Stimulated activated naive CD8-positive, alpha-beta T cell treated with anti-CD3 and anti-CD28 coated beads, Interleukin-15, Interleukin-2, amounts not matched to agents 100 ng/mL and 50 ng/mL, for 24 hours (primary cell): ENCODE results near the gene PPIF.
A peak's percentile ranks its signal among the peaks of the same experiment; 100 is the strongest.

ENCODE experiments used
- H3K27ac Mint-ChIP-seq: one replicate; pipeline ENCODE4 v1.8.0; 2021; ENCODE audit warnings: mild to moderate bottlenecking, mixed read lengths
- H3K27me3 Mint-ChIP-seq: one replicate; pipeline ENCODE4 v1.8.0; 2021; ENCODE audit warnings: mixed read lengths
- H3K36me3 Mint-ChIP-seq: one replicate; pipeline ENCODE4 v1.8.0; 2021; ENCODE audit warnings: low read depth, mixed read lengths
- H3K4me1 Mint-ChIP-seq: one replicate; pipeline ENCODE4 v1.8.0; 2021; ENCODE audit warnings: low read depth, mixed read lengths
- H3K4me3 Mint-ChIP-seq: one replicate; pipeline ENCODE4 v1.8.0; 2021; ENCODE audit warnings: mild to moderate bottlenecking, mixed read lengths
- H3K9me3 Mint-ChIP-seq: one replicate; pipeline ENCODE4 v1.8.0; 2021; ENCODE audit warnings: mixed read lengths

The PPIF gene

DNA sequence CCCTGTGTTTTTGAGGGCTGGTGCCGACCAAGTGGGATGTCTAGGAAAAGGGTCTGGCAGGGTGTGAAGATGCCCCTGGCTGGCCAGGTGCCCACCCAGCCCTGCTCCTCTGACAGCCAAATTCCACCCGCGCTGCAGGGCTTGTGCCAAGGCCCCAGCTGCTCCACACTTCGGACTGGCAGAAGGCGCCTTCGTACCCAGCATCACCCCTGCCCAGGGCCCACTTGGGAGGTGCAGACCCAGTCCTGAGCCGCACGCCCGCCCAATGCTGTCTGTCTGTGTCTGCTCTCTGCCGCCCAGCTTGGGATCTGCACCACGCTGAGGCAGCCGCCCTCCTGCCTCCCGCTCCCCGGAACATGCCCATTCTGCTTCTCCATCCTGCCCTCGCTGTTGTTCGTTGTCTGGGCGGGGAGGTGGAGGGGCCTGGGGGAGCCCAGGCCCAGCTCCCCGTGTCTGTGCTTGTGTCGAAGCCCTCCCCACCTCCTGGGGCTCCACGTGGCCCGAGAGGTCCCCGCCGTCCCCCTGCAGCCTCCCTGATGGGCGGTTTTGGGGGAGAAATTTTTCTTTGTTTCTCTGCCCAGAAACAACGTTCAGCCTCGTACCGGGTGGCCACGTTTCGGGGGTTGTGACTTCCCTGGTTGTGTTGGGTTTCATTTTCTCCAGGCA lies 36.9 kb upstream of the PPIF start:
- peaks cover 38% of the 10 kb centered on the region for H3K36me3 Mint-ChIP-seq
- no peaks in the 10 kb centered on the region for H3K4me1 Mint-ChIP-seq
- H3K4me3 Mint-ChIP-seq, result no peak overlapping the region
- no peak overlapping the region for H3K27ac Mint-ChIP-seq
- no peaks in the 10 kb centered on the region for H3K9me3 Mint-ChIP-seq
- H3K27me3 Mint-ChIP-seq, result no peaks in the 10 kb centered on the region

DNA sequence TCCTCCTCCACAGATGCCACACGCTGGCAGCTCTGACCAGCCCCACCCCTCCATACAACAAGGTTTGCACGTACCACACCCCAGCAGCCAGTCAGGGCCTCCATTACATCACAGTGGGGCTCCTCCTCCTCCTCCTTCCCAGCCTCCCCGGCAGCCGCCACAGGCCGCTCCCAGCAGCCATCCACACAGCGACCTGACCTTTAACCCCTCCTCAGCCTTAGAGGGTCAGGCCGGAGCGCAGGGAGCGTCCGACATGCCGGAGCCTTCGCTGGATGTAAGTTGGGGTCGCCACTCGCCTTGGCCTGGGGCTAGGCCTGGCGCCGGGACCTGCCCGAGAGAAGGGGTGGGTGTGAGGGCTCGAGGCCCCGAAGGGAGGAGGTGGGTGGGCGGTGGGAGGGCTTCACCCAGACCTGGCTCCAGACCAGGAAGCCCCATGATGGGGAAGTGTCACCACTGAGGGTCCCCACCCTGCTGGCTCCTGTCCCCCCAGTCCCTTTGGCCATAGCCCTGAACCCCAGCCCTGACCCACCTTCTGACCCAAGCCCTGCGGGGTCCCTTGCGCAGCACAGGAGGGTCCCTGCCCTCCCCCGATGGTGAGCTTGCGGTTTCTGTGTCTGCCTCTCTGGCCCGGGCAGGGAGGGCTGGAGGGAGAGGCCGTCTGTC lies 36.2 kb upstream of the PPIF start:
- H3K4me1 Mint-ChIP-seq, result peaks cover 5% of the 10 kb centered on the region
- no peak overlapping the region for H3K27ac Mint-ChIP-seq
- no peak overlapping the region for H3K4me3 Mint-ChIP-seq

DNA sequence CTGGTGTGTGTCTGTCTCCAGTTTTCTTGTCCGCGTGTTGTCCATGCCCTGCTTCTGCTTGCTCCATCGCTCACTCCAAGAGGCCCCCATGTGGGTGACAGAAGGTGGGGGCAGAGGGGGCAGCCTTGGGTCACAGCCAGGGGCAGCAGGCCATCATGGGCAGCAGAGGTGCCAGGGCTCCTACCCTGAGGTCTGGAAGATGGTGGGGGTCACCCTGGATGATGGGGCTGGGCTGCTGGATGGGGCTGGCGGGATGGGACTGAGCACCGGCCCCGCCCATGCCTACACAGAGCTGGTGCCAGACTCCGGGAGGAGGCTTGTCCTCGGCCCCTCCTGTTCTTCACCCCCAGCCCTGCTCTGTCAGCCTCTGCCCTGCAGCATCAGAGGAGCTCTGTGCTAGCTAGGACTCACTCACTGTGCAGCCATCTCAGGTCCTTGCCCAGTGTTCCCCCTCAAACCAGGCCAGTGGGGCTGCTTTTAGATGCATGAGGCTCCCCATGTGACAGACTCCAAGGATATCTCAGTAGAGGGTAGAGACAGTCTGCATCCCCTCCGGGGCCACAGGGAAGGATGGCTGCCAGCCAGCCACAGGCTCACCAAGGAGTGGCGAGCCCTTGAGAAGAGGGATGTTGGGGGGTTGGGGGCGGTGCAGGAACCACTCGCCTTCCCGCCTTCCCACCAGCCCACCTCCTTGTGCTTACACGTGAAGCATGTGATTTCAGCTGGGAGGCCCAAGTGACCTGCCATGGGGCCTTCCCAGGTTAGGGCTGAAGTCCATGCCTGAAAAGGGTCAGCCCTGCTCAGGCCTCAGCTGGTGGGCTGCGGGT lies 35.5 kb upstream of the PPIF start:
- Mint-ChIP-seq H3K27me3 (no peaks in the 10 kb centered on the region), H3K9me3 (no peaks in the 10 kb centered on the region), H3K4me3 (no peak overlapping the region), H3K36me3 (peaks cover 40% of the 10 kb centered on the region), H3K4me1 (peaks cover 13% of the 10 kb centered on the region), H3K27ac (no peak overlapping the region)

More for the DNA sequence above, 36.2 kb upstream of the PPIF start:
- H3K27me3 Mint-ChIP-seq, result no peaks in the 10 kb centered on the region
- H3K9me3 Mint-ChIP-seq, result no peaks in the 10 kb centered on the region
- H3K36me3 Mint-ChIP-seq, result peaks cover 40% of the 10 kb centered on the region

DNA sequence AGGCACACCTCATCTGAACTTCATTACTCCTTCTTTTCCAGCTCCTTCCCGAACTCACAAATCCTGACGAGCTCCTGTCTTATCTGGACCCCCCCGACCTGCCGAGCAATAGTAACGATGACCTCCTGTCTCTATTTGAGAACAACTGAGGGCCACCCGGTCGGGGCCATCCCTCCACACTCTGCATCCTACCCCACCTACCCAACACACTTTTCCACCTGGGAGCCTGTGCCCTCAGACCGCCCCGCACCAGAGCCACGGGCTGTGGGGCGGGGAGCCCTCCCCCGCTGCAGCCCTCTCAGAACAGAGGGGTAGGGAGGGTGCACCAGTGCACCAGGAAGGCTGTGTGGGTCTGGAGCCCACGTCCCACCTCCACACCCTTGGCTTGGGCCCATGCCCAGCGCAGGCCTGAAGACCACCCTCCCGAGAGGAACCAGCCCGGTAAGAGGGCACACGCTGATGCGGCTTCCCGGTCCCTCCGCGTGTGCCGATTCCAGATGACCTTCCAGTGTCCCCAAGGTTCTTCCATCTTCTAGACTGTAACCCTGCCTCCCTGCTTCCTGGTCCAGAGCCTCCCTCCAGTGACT lies 34.6 kb upstream of the PPIF start:
- H3K4me1 Mint-ChIP-seq, result peaks cover 22% of the 10 kb centered on the region
- peak overlapping the region; percentile 34 for H3K27ac Mint-ChIP-seq
- no peak overlapping the region for H3K4me3 Mint-ChIP-seq
- peaks cover 37% of the 10 kb centered on the region for H3K36me3 Mint-ChIP-seq
- H3K9me3 Mint-ChIP-seq, result no peaks in the 10 kb centered on the region
- H3K27me3 Mint-ChIP-seq, result no peaks in the 10 kb centered on the region

DNA sequence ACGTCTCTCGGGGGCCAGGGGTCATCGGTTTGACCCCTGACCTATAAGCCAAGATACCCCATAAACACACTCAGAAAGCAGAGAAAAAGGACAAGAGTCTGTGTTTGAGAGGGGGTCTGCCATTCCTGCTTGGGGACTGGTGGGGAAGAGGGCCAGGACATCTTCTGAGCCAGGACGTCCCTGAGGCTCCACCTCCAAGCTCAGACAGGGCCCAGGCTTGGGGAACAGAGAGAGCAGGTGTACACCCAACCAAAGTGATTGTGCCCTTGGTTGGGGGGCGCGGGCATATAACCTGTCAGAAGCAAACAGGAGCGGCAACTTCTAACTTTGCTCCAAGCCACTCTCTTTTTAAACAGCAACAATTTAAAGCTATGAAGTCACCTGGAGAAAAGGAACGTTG lies 33.9 kb upstream of the PPIF start:
- H3K36me3 Mint-ChIP-seq, result peaks cover 32% of the 10 kb centered on the region
- H3K4me3 Mint-ChIP-seq, result no peak overlapping the region
- no peaks in the 10 kb centered on the region for H3K9me3 Mint-ChIP-seq
- no peak overlapping the region for H3K27ac Mint-ChIP-seq
- H3K4me1 Mint-ChIP-seq, result peaks cover 28% of the 10 kb centered on the region
- no peaks in the 10 kb centered on the region for H3K27me3 Mint-ChIP-seq

DNA sequence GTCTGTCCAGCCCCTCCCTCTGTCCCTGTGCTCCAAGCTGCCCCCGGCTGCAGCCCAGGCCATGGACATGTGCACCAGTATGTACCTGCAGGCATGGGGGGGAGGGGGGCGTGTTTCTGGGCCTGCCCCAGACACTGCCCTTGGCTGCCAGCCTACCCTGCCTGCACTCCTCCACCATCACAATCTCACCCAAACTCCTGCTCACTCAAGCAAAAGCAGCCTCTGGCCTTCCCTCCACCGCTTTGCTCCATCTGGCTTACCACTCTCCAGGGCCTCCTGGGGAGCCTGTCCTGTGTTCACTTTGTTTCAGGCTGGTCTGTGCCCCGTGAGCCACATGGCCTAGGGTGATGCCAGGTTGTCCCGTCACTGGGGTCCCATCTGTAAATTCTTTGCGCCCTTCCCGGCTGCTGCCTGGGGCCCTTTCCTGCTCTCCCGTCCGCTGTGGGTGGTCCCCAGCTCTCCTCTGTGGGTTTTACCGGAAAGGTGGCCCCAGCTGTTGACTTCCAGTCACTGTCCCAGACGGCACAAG lies 33.3 kb upstream of the PPIF start:
- no peak overlapping the region for H3K4me3 Mint-ChIP-seq
- H3K27ac Mint-ChIP-seq, result no peak overlapping the region
- no peaks in the 10 kb centered on the region for H3K9me3 Mint-ChIP-seq
- no peaks in the 10 kb centered on the region for H3K27me3 Mint-ChIP-seq
- H3K4me1 Mint-ChIP-seq, result peaks cover 34% of the 10 kb centered on the region
- peaks cover 26% of the 10 kb centered on the region for H3K36me3 Mint-ChIP-seq

DNA sequence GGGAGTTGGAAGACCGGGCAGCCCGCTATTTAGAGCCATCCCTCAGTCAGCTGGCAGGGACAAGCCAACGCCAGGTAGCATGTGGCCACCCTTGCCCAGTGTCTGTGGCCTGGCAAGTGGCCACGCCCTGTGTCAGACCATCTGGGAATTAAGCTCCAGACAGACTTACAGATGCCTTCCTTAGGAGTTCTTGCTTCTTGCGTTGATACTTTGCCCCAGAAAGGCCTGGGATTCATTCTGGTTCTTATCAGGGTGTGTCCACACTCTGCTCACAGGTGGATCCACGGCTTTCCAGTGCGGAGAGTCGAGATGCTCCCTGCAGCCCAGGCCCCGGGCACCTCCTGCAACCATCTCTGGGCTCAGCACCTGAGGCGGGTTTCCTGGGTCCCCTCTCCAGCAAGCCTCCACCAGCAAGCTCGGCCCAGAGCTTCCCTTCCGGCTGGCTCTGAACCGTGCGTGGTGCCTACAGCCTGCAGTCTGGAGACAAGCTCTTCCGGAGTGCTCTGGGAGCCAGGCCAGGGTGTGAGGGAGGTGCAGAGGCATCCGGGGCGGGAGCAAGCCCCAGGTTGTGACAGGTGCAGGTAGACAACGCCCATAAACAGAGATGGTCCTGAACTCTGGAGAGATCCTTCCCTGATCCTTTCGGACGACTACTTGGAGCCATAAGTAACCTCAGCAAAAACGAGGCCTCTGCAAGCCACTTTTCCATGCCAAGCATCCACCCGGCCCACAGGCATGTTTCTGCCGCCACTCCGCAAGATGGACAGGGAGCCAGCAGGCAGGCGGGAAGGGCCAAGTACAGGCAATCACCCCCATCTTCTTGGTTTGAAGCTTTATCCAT lies 32.3 kb upstream of the PPIF start:
- H3K36me3 Mint-ChIP-seq, result peaks cover 21% of the 10 kb centered on the region
- no peaks in the 10 kb centered on the region for H3K27me3 Mint-ChIP-seq
- no peak overlapping the region for H3K27ac Mint-ChIP-seq
- H3K4me3 Mint-ChIP-seq, result no peak overlapping the region
- H3K4me1 Mint-ChIP-seq, result peaks cover 44% of the 10 kb centered on the region
- H3K9me3 Mint-ChIP-seq, result peaks cover 4% of the 10 kb centered on the region

DNA sequence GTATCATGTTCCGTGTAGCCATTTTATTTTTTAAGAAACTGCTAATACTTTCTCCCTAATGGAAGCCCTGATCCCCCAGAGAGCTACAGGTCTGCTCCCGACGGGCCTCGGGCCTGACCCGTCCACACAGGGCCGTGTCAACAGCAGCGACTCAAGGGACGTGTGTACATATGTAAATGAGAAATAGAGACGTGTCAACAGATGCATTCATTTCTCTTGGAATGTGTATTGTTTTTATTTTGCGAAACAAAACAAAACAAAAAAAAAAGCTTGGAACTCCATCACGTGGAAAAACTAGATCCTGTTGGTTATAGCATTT lies 31.7 kb upstream of the PPIF start:
- peaks cover 50% of the 10 kb centered on the region for H3K4me1 Mint-ChIP-seq
- H3K9me3 Mint-ChIP-seq, result peaks cover 4% of the 10 kb centered on the region
- no peak overlapping the region for H3K27ac Mint-ChIP-seq
- no peaks in the 10 kb centered on the region for H3K27me3 Mint-ChIP-seq
- no peak overlapping the region for H3K4me3 Mint-ChIP-seq
- H3K36me3 Mint-ChIP-seq, result peaks cover 19% of the 10 kb centered on the region

DNA sequence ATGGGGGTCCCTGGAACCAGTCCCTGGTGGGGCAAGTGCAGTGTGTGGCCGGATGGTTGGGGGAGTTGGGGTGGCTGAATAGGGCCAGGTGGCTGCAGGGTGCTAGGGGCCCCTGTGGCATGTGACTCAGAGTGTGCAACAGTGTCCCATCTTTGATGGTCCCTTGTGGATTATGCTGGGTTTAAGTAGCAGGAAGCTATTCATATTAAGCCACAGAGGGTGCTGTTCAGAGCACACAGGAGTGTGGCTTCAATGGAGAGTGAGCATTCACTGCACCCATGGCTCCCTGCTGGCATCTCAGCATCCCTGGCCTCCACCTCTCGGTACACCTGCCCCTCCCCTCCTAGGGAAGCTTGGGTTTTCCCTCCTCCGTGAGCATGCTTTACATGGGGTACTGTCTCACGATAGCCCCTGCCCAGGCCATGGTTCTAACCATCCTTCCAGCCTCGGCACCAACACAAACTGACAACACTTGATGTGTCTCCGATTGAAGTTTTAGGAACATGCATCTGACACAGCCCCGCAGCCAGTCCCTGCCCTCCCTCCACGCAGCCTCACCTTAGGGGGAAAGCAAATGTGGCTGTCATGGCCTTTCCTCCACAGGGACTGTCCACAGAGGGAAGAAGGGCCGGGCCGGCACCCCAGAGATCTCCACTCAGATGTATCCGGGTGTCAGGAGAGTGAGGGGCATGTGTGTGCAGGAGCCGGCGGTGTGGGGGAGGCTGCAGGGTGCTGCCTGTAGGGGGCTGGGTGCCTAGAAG lies 30.4 kb upstream of the PPIF start:
- peaks cover 63% of the 10 kb centered on the region for H3K4me1 Mint-ChIP-seq
- peaks cover 16% of the 10 kb centered on the region for H3K36me3 Mint-ChIP-seq
- H3K4me3 Mint-ChIP-seq, result peak overlapping the region; percentile 73
- peaks cover 4% of the 10 kb centered on the region for H3K9me3 Mint-ChIP-seq
- H3K27ac Mint-ChIP-seq, result peak overlapping the region; percentile 94
- no peaks in the 10 kb centered on the region for H3K27me3 Mint-ChIP-seq

DNA sequence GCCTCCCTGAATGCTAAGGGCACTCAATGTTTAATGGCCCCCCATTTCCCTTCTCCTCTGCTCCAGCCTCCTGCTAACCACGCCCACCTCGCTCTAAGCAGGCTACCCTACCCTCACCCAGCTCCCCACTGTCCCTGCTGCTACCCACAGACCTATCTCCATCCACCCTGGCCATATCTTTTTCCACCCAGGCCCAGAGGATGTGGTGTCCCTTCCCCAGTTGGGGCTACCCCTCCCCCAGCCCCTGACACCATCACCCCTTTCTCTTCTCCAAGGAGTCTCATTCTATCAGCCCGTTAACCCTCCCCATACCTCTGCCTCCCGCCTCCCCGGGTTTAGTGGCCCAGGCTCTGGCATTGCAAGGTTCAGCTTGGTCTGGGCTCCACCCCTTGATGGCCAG lies 28.9 kb upstream of the PPIF start:
- Mint-ChIP-seq H3K27me3 (no peaks in the 10 kb centered on the region), H3K27ac (peak overlapping the region; percentile 94), H3K9me3 (peaks cover 4% of the 10 kb centered on the region), H3K4me1 (peaks cover 78% of the 10 kb centered on the region), H3K4me3 (peak overlapping the region; percentile 73), H3K36me3 (peaks cover 8% of the 10 kb centered on the region)

DNA sequence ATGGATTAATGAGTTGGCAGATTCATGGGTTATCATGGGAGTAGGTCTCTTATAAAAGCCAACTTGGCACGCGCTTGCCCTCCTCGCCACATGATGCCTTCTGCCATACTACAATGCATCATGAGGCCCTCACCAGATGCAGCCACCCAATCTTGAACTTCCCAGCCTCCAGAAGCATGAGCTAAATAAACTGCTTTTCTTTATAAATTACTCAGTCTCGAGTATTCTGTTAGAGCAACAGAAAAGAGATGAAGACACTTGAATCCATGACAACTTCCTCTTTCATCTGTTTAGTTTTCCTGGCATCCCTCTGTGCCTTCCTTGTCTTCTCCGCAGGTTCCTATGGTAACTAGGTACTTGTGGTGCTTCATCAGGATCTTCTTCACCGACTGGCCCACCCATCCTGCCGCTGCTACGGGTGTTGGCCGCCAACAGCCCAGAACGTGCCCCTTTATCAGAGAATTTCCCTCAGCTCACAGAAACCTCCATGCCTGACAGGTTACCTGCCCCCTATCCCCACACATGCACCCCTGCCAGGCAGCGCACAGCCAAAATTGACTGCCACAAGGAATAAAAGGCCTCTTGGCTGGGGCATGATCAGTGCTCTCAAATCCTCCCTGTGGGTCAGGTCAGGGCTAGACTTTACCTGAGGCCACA lies 28.0 kb upstream of the PPIF start:
- H3K27me3 Mint-ChIP-seq, result no peaks in the 10 kb centered on the region
- peaks cover 87% of the 10 kb centered on the region for H3K4me1 Mint-ChIP-seq
- peaks cover 4% of the 10 kb centered on the region for H3K9me3 Mint-ChIP-seq
- peak overlapping the region; percentile 34 for H3K27ac Mint-ChIP-seq
- H3K36me3 Mint-ChIP-seq, result peaks cover 8% of the 10 kb centered on the region
- H3K4me3 Mint-ChIP-seq, result peak overlapping the region; percentile 3

DNA sequence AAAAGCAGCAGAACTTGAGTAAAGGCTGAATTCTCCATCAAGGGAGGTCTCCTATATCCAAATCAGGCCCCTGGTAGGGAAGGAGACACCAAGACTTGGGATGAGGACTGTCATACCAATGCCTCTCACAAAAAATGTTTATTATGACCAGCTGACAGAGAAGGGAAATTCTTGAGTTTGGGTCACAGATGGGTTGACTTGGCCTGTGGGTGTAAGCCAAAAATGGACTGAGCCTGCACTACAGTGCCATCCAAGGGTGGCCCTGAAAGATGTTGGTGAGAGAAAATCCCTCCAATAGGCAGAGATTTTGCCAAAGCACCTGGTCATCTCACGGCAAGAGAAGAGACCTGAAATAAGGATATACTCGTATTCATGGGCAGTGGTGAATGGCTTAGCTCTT lies 27.0 kb upstream of the PPIF start:
- Mint-ChIP-seq H3K27ac (no peak overlapping the region), H3K36me3 (peaks cover 6% of the 10 kb centered on the region), H3K4me1 (peaks cover 95% of the 10 kb centered on the region), H3K27me3 (no peaks in the 10 kb centered on the region), H3K4me3 (no peak overlapping the region), H3K9me3 (peaks cover 4% of the 10 kb centered on the region)

DNA sequence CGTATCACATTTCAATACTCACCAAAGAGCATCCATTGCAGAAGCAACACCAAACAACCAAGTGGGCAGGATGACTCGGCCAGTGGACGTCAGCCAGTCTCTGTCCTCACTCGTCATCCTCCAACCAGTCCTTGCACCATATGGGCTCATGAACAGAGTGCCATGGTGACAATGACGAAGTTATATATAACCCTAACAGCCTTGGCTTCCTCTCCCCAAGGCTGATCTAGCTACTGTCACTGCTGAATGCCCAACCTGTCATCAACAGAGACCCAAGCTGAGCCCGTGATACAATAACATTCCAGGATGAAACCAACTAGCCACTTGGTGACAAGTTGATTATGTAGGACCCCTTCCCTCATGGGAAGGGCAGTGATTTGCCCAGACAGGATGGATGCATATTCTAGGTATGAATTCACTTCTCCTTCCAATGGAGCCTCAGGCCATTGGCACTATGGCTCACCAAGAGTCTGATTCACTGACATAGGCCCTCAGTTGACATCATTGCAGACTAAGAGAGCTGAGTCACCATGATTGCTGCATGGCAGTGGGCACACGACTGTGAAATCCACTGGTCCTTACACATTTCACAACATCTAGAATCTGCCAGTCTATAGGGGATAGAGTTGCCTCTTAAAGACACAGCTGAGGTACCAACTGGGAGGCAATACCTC lies 26.3 kb upstream of the PPIF start:
- no peaks in the 10 kb centered on the region for H3K36me3 Mint-ChIP-seq
- no peaks in the 10 kb centered on the region for H3K27me3 Mint-ChIP-seq
- H3K4me3 Mint-ChIP-seq, result no peak overlapping the region
- peak overlapping the region; percentile 60 for H3K27ac Mint-ChIP-seq
- peaks cover 4% of the 10 kb centered on the region for H3K9me3 Mint-ChIP-seq
- H3K4me1 Mint-ChIP-seq, result peaks cover 91% of the 10 kb centered on the region
